GM12878 (cell line): ENCODE data around the gene CAMTA2. TPM values are rescaled to one million over a fixed set of nuclear protein-coding genes. Genes with fewer than 3 reads are reported as not detected.
A peak's percentile ranks its signal among the peaks of the same experiment; 100 is the strongest.

ENCODE experiments used
- BCL11A ChIP-seq: IDR thresholded peaks from 2 replicates; pipeline ENCODE4 v1.6.1; 2011; ENCODE audit warnings: low read depth, low read length
- BCL3 ChIP-seq: IDR thresholded peaks from 2 replicates; pipeline ENCODE4 v1.6.1; 2011; ENCODE audit warnings: borderline replicate concordance, low read depth, mild to moderate bottlenecking, moderate library complexity, low read length; ENCODE audit not compliant: insufficient read depth, poor library complexity, severe bottlenecking
- CREM ChIP-seq: IDR thresholded peaks from 2 replicates; pipeline ENCODE4 v1.6.1; 2014; ENCODE audit warnings: antibody characterized with exemption, low read depth
- EED ChIP-seq: sonication (generic); IDR thresholded peaks from 2 replicates; pipeline ENCODE4 v1.6.1; 2016; ENCODE audit warnings: antibody characterized with exemption, low read depth
- ELK1 ChIP-seq: IDR thresholded peaks from 2 replicates; pipeline ENCODE4 v1.6.1; 2012; ENCODE audit warnings: low read depth, low read length, improper control_type of control experiment
- FOS ChIP-seq: IDR thresholded peaks from 3 replicates; pipeline ENCODE4 v1.6.1; 2011; ENCODE audit warnings: borderline replicate concordance; ENCODE audit not compliant: insufficient read length; ENCODE audit errors: extremely low read depth
- GATAD2B ChIP-seq: fragments of 450-650 bp; conservative IDR thresholded peaks from 2 replicates; pipeline ENCODE4 v1.6.1; 2017; ENCODE audit warnings: low read depth, mild to moderate bottlenecking, moderate library complexity
- IKZF1 ChIP-seq: fragments of 450-650 bp; conservative IDR thresholded peaks from 2 replicates; pipeline ENCODE4 v1.6.1; 2017; ENCODE audit warnings: antibody characterized with exemption, mild to moderate bottlenecking
- IKZF2 ChIP-seq, 2 experiments: fragments of 450-650 bp; IDR thresholded peaks; 2 replicates each; pipeline ENCODE4 v1.6.1; 2017; ENCODE audit warnings: mild to moderate bottlenecking in 2 of 2, moderate library complexity in 2 of 2
- MLLT1 ChIP-seq: fragments of 450-650 bp; IDR thresholded peaks from 2 replicates; pipeline ENCODE4 v1.6.1; 2016; ENCODE audit warnings: mild to moderate bottlenecking
- NFXL1 ChIP-seq: fragments of 450-650 bp; IDR thresholded peaks from 2 replicates; pipeline ENCODE4 v1.6.1; 2017; ENCODE audit warnings: antibody characterized with exemption, mild to moderate bottlenecking, borderline replicate concordance
- PAX8 ChIP-seq: fragments of 450-650 bp; IDR thresholded peaks from 2 replicates; pipeline ENCODE4 v1.6.1; 2017; ENCODE audit warnings: mild to moderate bottlenecking, moderate library complexity
- POLR2AphosphoS5 ChIP-seq: IDR thresholded peaks from 2 replicates; pipeline ENCODE4 v1.6.1; 2011; ENCODE audit warnings: mild to moderate bottlenecking, low read length, inconsistent platforms
- RELB ChIP-seq: fragments of 450-650 bp; IDR thresholded peaks from 2 replicates; pipeline ENCODE4 v1.6.1; 2017; ENCODE audit warnings: low read depth, mild to moderate bottlenecking, moderate library complexity
- REST ChIP-seq: IDR thresholded peaks from 2 replicates; pipeline ENCODE4 v1.6.1; 2012; ENCODE audit warnings: mild to moderate bottlenecking, low read depth, low read length
- SMARCA5 ChIP-seq: fragments of 450-650 bp; IDR thresholded peaks from 2 replicates; pipeline ENCODE4 v1.6.1; 2017; ENCODE audit warnings: mild to moderate bottlenecking
- TARDBP ChIP-seq: IDR thresholded peaks from 2 replicates; pipeline ENCODE4 v1.6.1; 2016; ENCODE audit warnings: borderline replicate concordance
- polyA plus RNA-seq, 11 experiments: library from polyadenylated mRNA; depleted of rRNA in 4 of 11; unstranded in 6 of 11; stranded (reverse) in 5 of 11; fragments of >200 nt; fragmentation: Nextera tagmentation in 4 of 11; fragmentation: Illumina TruSeq in 1 of 11; extraction: Ambion mirVana in 4 of 11; extraction: Trizol in 1 of 11; gene quantifications; 1 replicate in 1 of 11; 2 replicates in 10 of 11; pipeline versions ENCODE4 v1.2.1 to v1.2.3, GENCODE V29; 2011 to 2016; ENCODE audit warnings: inconsistent platforms in 2 of 11, missing spikeins in 2 of 11, low read depth in 1 of 11
- total RNA-seq, 4 experiments: library from RNA; depleted of rRNA in 3 of 4; stranded (reverse); fragments of >200 nt in 3 of 4; fragmentation: Illumina TruSeq in 1 of 4; extraction: Trizol in 1 of 4; gene quantifications; 2 replicates each; pipeline versions ENCODE4 v1.2.1 to v1.2.3, GENCODE V29; 2013 to 2021

Gene CAMTA2
- total and polyA plus RNA-seq, 10 of the 15 experiments (the other 5 are each of a cell fraction or from before 2014, with no cell fraction given) = 0.42 to 29.3 (median 11.2) TPM

- TF ChIP-seq BCL3 = no peak
- TF ChIP-seq GATAD2B = peak; percentile 31; the same call in 1 of the 2 replicates
- TF ChIP-seq IKZF1 = peak; percentile 53
- TF ChIP-seq FOS = no peak
- TF ChIP-seq SMARCA5 = no peak; the same call in 1 of the 2 replicates
- TF ChIP-seq NFXL1 = no peak
- peak; percentile 87; the same call in 1 of the 2 replicates for TF ChIP-seq EED
- 0 out of 2 replicates have a peak, but pooled peaks have one; percentile 16 for TF ChIP-seq RELB
- TF ChIP-seq POLR2AphosphoS5 = peak; percentile 15; the same call in 1 of the 2 replicates
- no peak for TF ChIP-seq REST
- TF ChIP-seq CREM = no peak
- no peak for TF ChIP-seq TARDBP
- no peak for TF ChIP-seq BCL11A
- TF ChIP-seq MLLT1 = no peak
- TF ChIP-seq IKZF2 (IDR thresholded peaks at IDR 0.05) = peak; percentile 36 to 98; a peak in 2 of 4 replicates
- no peak for TF ChIP-seq PAX8
- no peak for TF ChIP-seq ELK1
These were observed 46.7 kb downstream of the CAMTA2 start (continued) for GRCh38 chr17:4940555-4941318.
